ENCODE measurements around the gene PLA1A. TPM values are rescaled to one million over a fixed set of nuclear protein-coding genes. Genes with fewer than 3 reads are reported as not detected.
A peak's percentile ranks its signal among the peaks of the same experiment; 100 is the strongest.

The PLA1A gene
- total and polyA plus RNA-seq, 8 donors = 0.95 to 3.6 (median 1.3) TPM

DNA sequence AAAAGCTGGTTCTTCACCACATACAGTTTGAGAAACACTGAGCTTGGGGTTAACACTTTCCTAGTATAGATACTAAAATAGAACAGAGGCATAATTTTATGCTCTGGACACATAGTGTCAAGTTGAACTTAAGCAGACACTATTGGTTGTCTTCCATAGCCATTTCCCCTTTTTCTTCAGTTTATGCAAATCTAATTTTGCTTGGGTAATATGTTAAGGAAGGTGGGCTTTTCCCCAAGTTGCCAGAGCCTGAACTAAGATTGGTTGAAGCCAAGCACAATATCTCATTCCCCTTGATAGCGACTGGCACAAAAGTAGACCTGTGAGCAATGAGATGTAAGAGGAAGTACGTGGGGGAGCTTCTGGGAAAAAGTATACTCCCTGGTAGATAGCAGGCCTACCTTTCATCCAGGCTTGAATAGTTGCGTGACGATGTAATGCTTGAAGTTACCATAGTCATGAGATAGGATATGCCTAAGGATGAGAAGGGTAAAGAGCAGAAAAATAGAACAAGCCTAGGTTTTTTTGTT, 67.2 kb downstream of the PLA1A start:
- 75 to 76% methylated on average over 4 of the region's 4 CpGs for WGBS, 2 donors
- FAIRE-seq (no peak), ATAC-seq (peak in 2 of 4 donors; percentile 43 to 51), DNase-seq (no peak)
- H3K36me3 ChIP-seq = peaks cover 0 to 8% (median 0%) of the 10 kb centered on the region in 3 donors
- H3K27me3 ChIP-seq = no peaks in the 10 kb centered on the region
- H3K9me3 ChIP-seq = no peaks in the 10 kb centered on the region
- peaks cover 4 to 7% (median 7%) of the 10 kb centered on the region in 3 donors for H3K4me1 ChIP-seq
- H3K27ac ChIP-seq = no peak overlapping the region
- no peak for TF ChIP-seq CTCF (IDR thresholded peaks at IDR 0.05)
- no peak overlapping the region for H3K4me3 ChIP-seq
- intact Hi-C loops (cut with DNase I) = no loop called here

DNA sequence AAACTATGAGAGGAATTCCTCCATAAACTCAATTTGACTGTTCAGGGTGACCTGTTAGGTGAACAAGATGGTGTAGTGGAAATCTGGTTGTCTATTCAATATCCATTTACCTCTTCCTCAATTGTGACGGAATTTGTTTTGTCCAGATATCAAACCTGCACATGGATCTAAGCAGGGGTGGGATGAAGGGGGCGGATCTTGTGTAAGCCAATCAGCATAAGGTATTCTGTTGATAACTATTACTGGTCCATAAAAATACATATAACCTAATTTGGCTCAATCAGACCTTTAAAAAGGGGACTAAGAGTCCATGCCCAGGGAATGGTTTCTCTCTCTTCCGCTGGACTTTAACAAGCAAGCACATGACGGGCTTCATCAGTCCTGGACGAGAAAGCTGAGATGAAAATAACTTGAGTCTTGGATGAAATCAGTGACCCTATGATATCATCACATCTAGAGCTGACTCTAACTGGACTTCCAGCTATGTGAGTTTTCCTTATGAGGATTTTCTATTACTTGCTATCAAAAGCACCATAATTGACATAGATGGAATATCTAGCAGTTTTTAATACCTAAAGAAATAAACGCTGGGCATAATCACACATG, 68.4 kb downstream of the PLA1A start:
- DNase-seq = no peak
- FAIRE-seq = no peak
- H3K27ac ChIP-seq = no peak overlapping the region
- TF ChIP-seq CTCF (IDR thresholded peaks at IDR 0.05) = no peak
- no peak for ATAC-seq
- H3K4me1 ChIP-seq = peaks cover under 1 to 7% (median 3%) of the 10 kb centered on the region in 3 donors
- no peaks in the 10 kb centered on the region for H3K27me3 ChIP-seq
- H3K4me3 ChIP-seq = no peak overlapping the region
- WGBS, 2 donors = 86 to 90% methylated on average over 6 of the region's 6 CpGs
- intact Hi-C loops (cut with DNase I) = no loop called here
- no peaks in the 10 kb centered on the region for H3K9me3 ChIP-seq
- H3K36me3 ChIP-seq = peaks cover 0 to 8% (median 0%) of the 10 kb centered on the region in 3 donors

DNA sequence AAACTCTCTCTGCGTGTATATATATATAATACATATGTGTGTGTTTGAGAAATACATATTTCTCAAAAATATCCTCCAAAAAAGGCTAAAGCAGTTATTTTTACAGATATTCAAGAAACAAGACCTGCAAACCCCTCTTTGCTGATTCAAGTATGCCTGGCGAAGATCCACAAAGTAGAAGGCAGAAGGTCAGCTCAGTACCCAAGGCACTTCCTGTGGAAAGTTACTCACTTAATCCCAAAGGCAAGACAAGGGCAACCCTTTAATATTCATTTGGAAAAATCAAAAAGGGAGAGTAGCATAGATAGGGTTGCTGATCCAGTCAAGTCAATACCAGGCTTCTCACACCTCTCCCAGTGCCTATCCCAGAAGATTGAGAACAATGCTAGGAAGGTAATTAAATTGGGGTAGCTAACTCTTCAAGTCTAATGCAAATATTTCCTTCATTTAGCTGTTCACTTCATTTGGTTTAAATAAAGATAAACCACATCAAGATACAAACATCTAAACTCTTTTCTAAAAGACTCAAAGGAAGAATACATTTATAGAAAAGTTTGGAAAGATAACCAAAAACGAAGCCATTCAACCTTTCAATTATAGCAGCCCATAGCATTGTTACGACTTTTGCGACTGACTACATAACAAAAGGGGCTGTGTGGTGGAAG, 72.4 kb downstream of the PLA1A start:
- FAIRE-seq = no peak
- Histone ChIP-seq H3K4me3 (no peak overlapping the region), H3K9me3 (no peaks in the 10 kb centered on the region), H3K36me3 (peaks cover 0 to 16% (median 0%) of the 10 kb centered on the region in 3 donors), H3K27me3 (no peaks in the 10 kb centered on the region), H3K27ac (no peak overlapping the region), H3K4me1 (no peaks in the 10 kb centered on the region)
- no peak for ATAC-seq
- 93 to 94% methylated on average over 5 of the region's 5 CpGs for WGBS, 2 donors
- TF ChIP-seq CTCF (IDR thresholded peaks at IDR 0.05) = no peak
- no peak for DNase-seq
- intact Hi-C loops (cut with DNase I) = no loop called here

- Histone ChIP-seq H3K9me3 (no peaks in the 10 kb centered on the region), H3K4me3 (no peak overlapping the region), H3K27me3 (no peaks in the 10 kb centered on the region), H3K4me1 (peaks cover 5 to 13% (median 13%) of the 10 kb centered on the region in 3 donors), H3K27ac (no peak overlapping the region), H3K36me3 (peaks cover 0 to 16% (median 0%) of the 10 kb centered on the region in 3 donors)
- no peak for TF ChIP-seq CTCF (IDR thresholded peaks at IDR 0.05)
- FAIRE-seq = no peak
- no peak for ATAC-seq
- intact Hi-C loops (cut with DNase I) = no loop called here
- 64 to 68% methylated on average over 2 of the region's 2 CpGs for WGBS, 2 donors
- no peak for DNase-seq
Measured at GRCh38 chr3:119672776-119673175, 75.1 kb downstream of the PLA1A start.

DNA sequence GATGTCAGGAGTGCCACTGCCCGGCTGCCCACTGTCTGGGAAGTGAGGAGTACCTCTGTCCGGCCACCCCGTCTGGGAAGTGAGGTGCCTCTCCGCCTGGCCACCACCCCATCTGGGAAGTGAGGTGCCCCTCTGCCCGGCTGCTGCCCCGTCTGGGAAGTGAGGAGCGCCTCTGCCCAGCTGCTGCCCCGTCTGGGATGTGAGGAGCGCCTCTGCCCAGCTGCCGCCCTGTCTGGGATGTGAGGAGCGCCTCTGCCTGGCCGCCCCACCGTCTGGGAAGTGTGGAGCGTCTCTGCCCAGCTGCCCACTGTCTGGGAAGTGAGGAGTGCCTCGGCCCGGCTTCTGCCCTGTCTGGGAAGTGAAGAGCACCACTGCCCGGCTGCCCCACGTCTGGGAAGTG, 76.2 kb downstream of the PLA1A start:
- intact Hi-C loops (cut with DNase I) = no loop called here

More for the DNA sequence above, 76.2 kb downstream of the PLA1A start:
- H3K9me3 ChIP-seq = no peaks in the 10 kb centered on the region
- H3K4me3 ChIP-seq = no peak overlapping the region
- H3K27ac ChIP-seq = no peak overlapping the region
- peak in 2 of 6 donors; percentile 31 to 61 for DNase-seq
- peaks cover 5 to 16% (median 13%) of the 10 kb centered on the region in 3 donors for H3K4me1 ChIP-seq
- no peak for FAIRE-seq
- no peak for TF ChIP-seq CTCF (IDR thresholded peaks at IDR 0.05)
- no peaks in the 10 kb centered on the region for H3K27me3 ChIP-seq
- H3K36me3 ChIP-seq = peaks cover 0 to 9% (median 0%) of the 10 kb centered on the region in 3 donors
- no peak for ATAC-seq
- WGBS, 2 donors = 97% methylated on average over 18 of the region's 18 CpGs
